22Rv1 (cell line): Measurements from ENCODE around the gene SHC2.

ENCODE experiments used
- CTCF ChIP-seq: fragments of 450-650 bp; IDR thresholded peaks from 2 replicates; pipeline ENCODE4 v1.5.1; 2017; ENCODE audit warnings: mild to moderate bottlenecking
- ZFX ChIP-seq: fragments of 450-650 bp; IDR thresholded peaks from 2 replicates; pipeline ENCODE4 v1.6.1; 2017; ENCODE audit warnings: antibody characterized with exemption, borderline replicate concordance

- TF ChIP-seq CTCF (no peak), ZFX (no peak)
Measured at GRCh38 chr19:415292-415691, 45.5 kb downstream of the SHC2 start.
